GM19468 (cell line): ENCODE measurements around the gene THAP6.
A peak's percentile ranks its signal among the peaks of the same experiment; 100 is the strongest.
"Not testable (repeated sequence)": the region's sequence is repeated elsewhere in the genome, so short reads cannot be mapped to it uniquely, and the experiment has no call there.

Experiments
- ATAC-seq: cut with Tn5 transposase; IDR thresholded peaks from one replicate; pipeline ENCODE4 v1.9.1; 2021; ENCODE audit warnings: mild to moderate bottlenecking, moderate library complexity, moderate number of reproducible peaks; ENCODE audit not compliant: unreplicated experiment; ENCODE audit errors: extremely low read depth

Gene THAP6

GRCh38 chr4:75514131-75514948 is at the start of gene THAP6, which contains the start of gene RCHY1:
TSS of gene THAP6 (plus strand) at chr4:75514473. CDS start at chr4:75515453, 980 bp downstream.
TSS of gene RCHY1 (minus strand) at chr4:75514403. CDS start at chr4:75514286, 117 bp downstream.
- ATAC-seq = peak; percentile 79

- no peak for ATAC-seq
These were observed 44.4 kb upstream of the THAP6 start for GRCh38 chr4:75469896-75470295.

- no peak for ATAC-seq
These were observed 43.5 kb upstream of the THAP6 start for GRCh38 chr4:75470738-75471137.

- no peak for ATAC-seq
These were observed 37.1 kb upstream of the THAP6 start for GRCh38 chr4:75477201-75477600.

GRCh38 chr4:75484190-75484589 is 30.1 kb upstream of the THAP6 start:
- ATAC-seq = no peak

GRCh38 chr4:75490155-75490554 is 24.1 kb upstream of the THAP6 start:
- ATAC-seq = no peak

GRCh38 chr4:75494563-75494962 is 19.7 kb upstream of the THAP6 start:
- ATAC-seq = no peak

GRCh38 chr4:75495476-75495875 is 18.8 kb upstream of the THAP6 start:
- ATAC-seq = no peak

- ATAC-seq = no peak
These were observed 17.9 kb upstream of the THAP6 start for GRCh38 chr4:75496406-75496805.

- ATAC-seq = no peak
These were observed 17.1 kb upstream of the THAP6 start for GRCh38 chr4:75497133-75497532.

- no peak for ATAC-seq
These were observed 16.2 kb upstream of the THAP6 start for GRCh38 chr4:75498041-75498440.

- no peak for ATAC-seq
These were observed 14.4 kb upstream of the THAP6 start for GRCh38 chr4:75499900-75500299.

GRCh38 chr4:75502671-75503070 is 11.6 kb upstream of the THAP6 start:
- ATAC-seq = no peak

- ATAC-seq = no peak
These were observed 8.6 kb upstream of the THAP6 start for GRCh38 chr4:75505630-75506029.

- not testable (repeated sequence) for ATAC-seq
These were observed 4.7 kb upstream of the THAP6 start for GRCh38 chr4:75509592-75509991.

- ATAC-seq = no peak
These were observed 2.4 kb upstream of the THAP6 start for GRCh38 chr4:75511841-75512240.

GRCh38 chr4:75512386-75513211 is 1.7 kb upstream of the THAP6 start:
- no peak for ATAC-seq

- no peak for ATAC-seq
These were observed 645 bp upstream of the THAP6 start for GRCh38 chr4:75513526-75514130.

GRCh38 chr4:75514949-75515612 is 808 bp downstream of the THAP6 start:
- no peak for ATAC-seq

GRCh38 chr4:75516144-75516543 is 1.9 kb downstream of the THAP6 start:
- ATAC-seq = no peak
